Gastroesophageal sphincter (tissue), 4 donors: Measurements from ENCODE around the gene CEBPE. TPM values are rescaled to one million over a fixed set of nuclear protein-coding genes. Genes with fewer than 3 reads are reported as not detected.

Experiments
- ATAC-seq: fragments of 150-250 bp; one replicate; pipeline ENCODE4 v1.9.1; 2016; ENCODE audit warnings: mild to moderate bottlenecking, moderate library complexity
- H3K27ac ChIP-seq, 4 donors: fragments of 200-600 bp; sonication (generic) in 3 of 4; 1 replicate in 3 of 4; 2 replicates in 1 of 4; pipeline ENCODE4 v1.5.1; 2016 to 2019
- H3K27me3 ChIP-seq: fragments of 200-600 bp; sonication (generic); one replicate; pipeline ENCODE4 v1.5.1; 2019
- H3K36me3 ChIP-seq, 2 donors: fragments of 200-600 bp; sonication (generic); one replicate each; pipeline ENCODE4 v1.5.1; 2019; ENCODE audit warnings: control low read depth in 1 of 2
- H3K4me1 ChIP-seq, 3 donors: fragments of 200-600 bp; sonication (generic); 1 replicate in 2 of 3; 2 replicates in 1 of 3; pipeline ENCODE4 v1.5.1; 2016 to 2019; ENCODE audit warnings: control low read depth in 2 of 3
- H3K4me3 ChIP-seq, 2 donors: fragments of 200-600 bp; sonication (generic); one replicate each; pipeline ENCODE4 v1.5.1; 2019; ENCODE audit warnings: mild to moderate bottlenecking in 1 of 2, moderate library complexity in 1 of 2
- H3K9me3 ChIP-seq, 3 donors: fragments of 200-600 bp; sonication (generic); one replicate each; pipeline ENCODE4 v1.5.1; 2017 to 2019; ENCODE audit warnings: control low read depth in 2 of 3
- EP300 ChIP-seq: sonication (generic); formaldehyde crosslinking; IDR thresholded peaks from one replicate; pipeline ENCODE4 v1.6.1; 2017; ENCODE audit warnings: antibody characterized with exemption, mild to moderate bottlenecking
- POLR2A ChIP-seq, 2 donors: fragments of 450-650 bp; IDR thresholded peaks; one replicate each; pipeline ENCODE4 v1.6.1; 2017; ENCODE audit warnings: antibody characterized with exemption in 2 of 2, mild to moderate bottlenecking in 2 of 2, moderate library complexity in 1 of 2
- POLR2AphosphoS5 ChIP-seq: sonication (generic); formaldehyde crosslinking; IDR thresholded peaks from one replicate; pipeline ENCODE4 v1.6.1; 2017; ENCODE audit warnings: antibody characterized with exemption
- WGBS, 2 donors: methylation state at CpG; one replicate each; pipeline ENCODE4 v1.1.5; 2018; ENCODE audit warnings: low coverage in 1 of 2; 5-methylcytosine and 5-hydroxymethylcytosine counted together
- total RNA-seq, 4 donors: library from RNA; depleted of rRNA; stranded (reverse); fragments of >200 nt; gene quantifications; one replicate each; pipeline ENCODE4 v1.1.0, GENCODE V29; 2016
- TF ChIP-seq, protein P1 (sequence below), 4 experiments: fragments of 200-600 bp in 2 of 4; fragments of 450-650 bp in 2 of 4; sonication (generic) in 1 of 4; IDR thresholded peaks; one replicate each; pipeline ENCODE4 v1.5.1; 2017 to 2019; ENCODE audit warnings: antibody characterized with exemption in 4 of 4, mild to moderate bottlenecking in 2 of 4, moderate library complexity in 2 of 4

Gene CEBPE
- total RNA-seq, 4 donors from 2014 or later: not detected

- peak; percentile 98 for ATAC-seq
- WGBS, 2 donors: 6 to 13% methylated on average over 2 of the region's 2 CpGs
- peaks cover 13 to 97% of the 10 kb centered on the region in 2 donors for H3K36me3 ChIP-seq
Measured at GRCh38 chr14:23078692-23079116, 40.4 kb downstream of the CEBPE start.

DNA sequence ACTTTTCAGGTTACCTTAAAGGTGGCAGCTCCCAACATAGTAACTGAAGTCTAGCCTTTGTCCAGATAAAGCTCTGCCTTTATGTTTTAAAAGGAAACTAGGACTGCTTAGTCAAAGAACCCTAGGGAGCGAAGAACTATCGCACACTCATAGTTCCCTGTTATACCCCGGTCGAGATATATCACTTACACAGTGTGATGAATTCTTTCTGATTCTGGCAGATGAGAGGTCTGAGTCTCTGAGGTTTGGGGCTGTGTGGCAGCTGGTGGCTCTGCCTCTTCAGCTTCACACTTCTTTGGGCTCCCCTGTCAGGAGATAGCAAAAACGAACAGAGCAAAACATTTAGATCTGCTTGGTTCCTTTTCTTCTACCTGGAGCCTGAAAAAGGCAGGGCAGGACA, 41.1 kb downstream of the CEBPE start:
- H3K36me3 ChIP-seq: peaks cover 13 to 97% of the 10 kb centered on the region in 2 donors
- 79 to 82% methylated on average over 3 to 5 of the region's 5 CpGs for WGBS, 2 donors
- H3K27ac ChIP-seq: peak overlapping the region; percentile 25 to 66 (median 56)
- no peaks in the 10 kb centered on the region for H3K9me3 ChIP-seq
- H3K4me1 ChIP-seq: peaks cover 0 to 46% (median 6%) of the 10 kb centered on the region in 3 donors
- no peak overlapping the region for H3K4me3 ChIP-seq
- no peak for ATAC-seq
- no peaks in the 10 kb centered on the region for H3K27me3 ChIP-seq
- TF ChIP-seq, protein P1, sequence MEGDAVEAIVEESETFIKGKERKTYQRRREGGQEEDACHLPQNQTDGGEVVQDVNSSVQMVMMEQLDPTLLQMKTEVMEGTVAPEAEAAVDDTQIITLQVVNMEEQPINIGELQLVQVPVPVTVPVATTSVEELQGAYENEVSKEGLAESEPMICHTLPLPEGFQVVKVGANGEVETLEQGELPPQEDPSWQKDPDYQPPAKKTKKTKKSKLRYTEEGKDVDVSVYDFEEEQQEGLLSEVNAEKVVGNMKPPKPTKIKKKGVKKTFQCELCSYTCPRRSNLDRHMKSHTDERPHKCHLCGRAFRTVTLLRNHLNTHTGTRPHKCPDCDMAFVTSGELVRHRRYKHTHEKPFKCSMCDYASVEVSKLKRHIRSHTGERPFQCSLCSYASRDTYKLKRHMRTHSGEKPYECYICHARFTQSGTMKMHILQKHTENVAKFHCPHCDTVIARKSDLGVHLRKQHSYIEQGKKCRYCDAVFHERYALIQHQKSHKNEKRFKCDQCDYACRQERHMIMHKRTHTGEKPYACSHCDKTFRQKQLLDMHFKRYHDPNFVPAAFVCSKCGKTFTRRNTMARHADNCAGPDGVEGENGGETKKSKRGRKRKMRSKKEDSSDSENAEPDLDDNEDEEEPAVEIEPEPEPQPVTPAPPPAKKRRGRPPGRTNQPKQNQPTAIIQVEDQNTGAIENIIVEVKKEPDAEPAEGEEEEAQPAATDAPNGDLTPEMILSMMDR (IDR thresholded peaks at IDR 0.05): no peak
- TF ChIP-seq EP300 (no peak), POLR2AphosphoS5 (no peak), POLR2A (IDR thresholded peaks at IDR 0.05) (no peak)

More at GRCh38 chr14:23078692-23079116, 40.4 kb downstream of the CEBPE start:
- no peaks in the 10 kb centered on the region for H3K9me3 ChIP-seq
- TF ChIP-seq POLR2AphosphoS5 (peak; percentile 59), EP300 (no peak)
- no peaks in the 10 kb centered on the region for H3K27me3 ChIP-seq
- peaks cover 0 to 43% (median 6%) of the 10 kb centered on the region in 3 donors for H3K4me1 ChIP-seq
- no peak overlapping the region for H3K4me3 ChIP-seq
- H3K27ac ChIP-seq: peak overlapping the region; percentile 51 to 66 (median 56)

- Histone ChIP-seq H3K36me3 (peaks cover 13 to 99% of the 10 kb centered on the region in 2 donors), H3K9me3 (no peaks in the 10 kb centered on the region), H3K4me1 (peaks cover 5 to 56% (median 13%) of the 10 kb centered on the region in 3 donors), H3K27ac (peak overlapping the region in 3 of 4 donors; percentile 39 to 50 (median 42)), H3K27me3 (no peaks in the 10 kb centered on the region), H3K4me3 (no peak overlapping the region)
- WGBS, 2 donors: 58 to 63% methylated on average over 4 to 5 of the region's 5 CpGs
- ATAC-seq: no peak
- TF ChIP-seq EP300 (no peak), POLR2A (IDR thresholded peaks at IDR 0.05) (no peak), POLR2AphosphoS5 (no peak)
- TF ChIP-seq, protein P1 (IDR thresholded peaks at IDR 0.05): peak; percentile 30 to 61 (median 54)
Measured at GRCh38 chr14:23076785-23077408, 42.2 kb downstream of the CEBPE start.

DNA sequence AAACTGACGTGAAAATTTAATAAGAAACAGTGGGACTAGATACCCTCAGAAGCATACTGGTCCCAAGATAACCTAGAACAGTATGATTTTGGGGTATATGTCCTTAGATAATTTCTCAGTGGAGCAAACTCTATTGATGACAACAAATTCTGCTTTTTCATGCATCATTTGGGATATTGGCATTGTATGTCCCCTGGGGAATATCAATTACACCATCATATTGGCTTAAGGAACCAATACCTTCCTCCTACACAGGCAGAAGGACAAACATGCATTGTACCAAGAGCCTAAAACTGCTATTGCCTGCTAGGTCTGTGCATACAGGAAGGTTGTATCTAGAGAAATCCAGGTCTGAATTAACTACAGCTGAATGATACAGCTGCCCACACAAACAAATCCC, 44.1 kb downstream of the CEBPE start:
- Histone ChIP-seq H3K27me3 (no peaks in the 10 kb centered on the region), H3K4me3 (no peak overlapping the region), H3K4me1 (peaks cover 10 to 76% (median 24%) of the 10 kb centered on the region in 3 donors), H3K27ac (no peak overlapping the region), H3K9me3 (no peaks in the 10 kb centered on the region), H3K36me3 (peaks cover 8 to 79% of the 10 kb centered on the region in 2 donors)
- TF ChIP-seq EP300 (no peak), POLR2A (IDR thresholded peaks at IDR 0.05) (no peak), POLR2AphosphoS5 (no peak)
- TF ChIP-seq, protein P1 (IDR thresholded peaks at IDR 0.05): no peak
- no peak for ATAC-seq
- 77 to 92% methylated on average over 1 of the region's 1 CpG for WGBS, 2 donors

- TF ChIP-seq EP300 (no peak), POLR2AphosphoS5 (no peak), POLR2A (IDR thresholded peaks at IDR 0.05) (no peak)
- TF ChIP-seq, protein P1 (IDR thresholded peaks at IDR 0.05): no peak
Measured at GRCh38 chr14:23071921-23072539, 47.0 kb downstream of the CEBPE start.

More at GRCh38 chr14:23071921-23072539, 47.0 kb downstream of the CEBPE start:
- H3K27me3 ChIP-seq: no peaks in the 10 kb centered on the region
- peaks cover 3 to 75% of the 10 kb centered on the region in 2 donors for H3K36me3 ChIP-seq
- H3K4me3 ChIP-seq: peak overlapping the region; percentile 41 to 62
- no peak for ATAC-seq
- H3K9me3 ChIP-seq: no peaks in the 10 kb centered on the region
- WGBS, 2 donors: 8 to 38% methylated on average over 2 to 5 of the region's 5 CpGs
- peak overlapping the region; percentile 37 to 90 (median 84) for H3K27ac ChIP-seq
- H3K4me1 ChIP-seq: peaks cover 10 to 74% (median 24%) of the 10 kb centered on the region in 3 donors
